ENCODE measurements around the gene RAPSN.

DNA sequence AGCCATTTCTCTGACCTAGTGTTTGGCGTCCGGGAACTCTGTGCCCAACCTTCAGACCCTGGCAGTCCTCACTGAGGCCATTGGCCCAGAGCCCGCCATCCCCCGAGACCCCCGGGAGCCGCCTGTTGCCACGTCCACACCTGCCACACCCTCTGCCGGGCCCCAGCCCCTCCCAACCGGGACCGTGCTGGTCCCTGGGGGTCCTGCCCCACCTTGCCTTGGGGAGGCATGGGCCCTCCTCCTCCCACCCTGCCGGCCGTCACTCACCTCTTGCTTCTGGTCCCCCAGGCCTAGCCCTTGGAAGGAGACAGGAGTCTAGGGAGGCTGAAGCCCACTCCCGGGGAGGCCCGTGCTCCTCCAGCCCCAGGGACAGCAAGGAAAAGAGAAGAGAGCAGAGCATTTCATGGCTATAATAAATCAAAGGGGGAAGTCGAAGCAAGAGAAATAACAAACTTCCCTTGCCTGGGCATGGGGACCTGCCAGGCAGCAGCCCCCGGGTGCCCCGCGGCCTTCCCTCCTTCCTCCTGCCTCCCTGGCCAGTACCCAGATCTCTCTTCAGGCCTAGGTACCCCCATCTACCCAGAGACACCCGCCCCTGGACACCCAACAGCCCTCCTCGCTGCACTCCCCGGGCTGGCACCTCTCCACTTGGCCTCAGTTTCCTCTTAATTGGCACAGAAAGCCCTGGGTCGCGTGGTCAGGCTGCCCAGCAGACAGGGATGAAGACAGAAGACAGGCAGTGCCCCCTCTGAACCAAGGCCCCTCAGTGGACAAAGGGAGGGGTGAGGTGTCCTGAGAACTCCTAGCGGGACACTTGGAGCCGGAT is 53.5 kb downstream of the RAPSN start:
- TF ChIP-seq, protein P1, sequence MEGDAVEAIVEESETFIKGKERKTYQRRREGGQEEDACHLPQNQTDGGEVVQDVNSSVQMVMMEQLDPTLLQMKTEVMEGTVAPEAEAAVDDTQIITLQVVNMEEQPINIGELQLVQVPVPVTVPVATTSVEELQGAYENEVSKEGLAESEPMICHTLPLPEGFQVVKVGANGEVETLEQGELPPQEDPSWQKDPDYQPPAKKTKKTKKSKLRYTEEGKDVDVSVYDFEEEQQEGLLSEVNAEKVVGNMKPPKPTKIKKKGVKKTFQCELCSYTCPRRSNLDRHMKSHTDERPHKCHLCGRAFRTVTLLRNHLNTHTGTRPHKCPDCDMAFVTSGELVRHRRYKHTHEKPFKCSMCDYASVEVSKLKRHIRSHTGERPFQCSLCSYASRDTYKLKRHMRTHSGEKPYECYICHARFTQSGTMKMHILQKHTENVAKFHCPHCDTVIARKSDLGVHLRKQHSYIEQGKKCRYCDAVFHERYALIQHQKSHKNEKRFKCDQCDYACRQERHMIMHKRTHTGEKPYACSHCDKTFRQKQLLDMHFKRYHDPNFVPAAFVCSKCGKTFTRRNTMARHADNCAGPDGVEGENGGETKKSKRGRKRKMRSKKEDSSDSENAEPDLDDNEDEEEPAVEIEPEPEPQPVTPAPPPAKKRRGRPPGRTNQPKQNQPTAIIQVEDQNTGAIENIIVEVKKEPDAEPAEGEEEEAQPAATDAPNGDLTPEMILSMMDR (conservative IDR thresholded peaks at IDR 0.05; ENCODE audit: low read length): no peak
- no peak for TF ChIP-seq EZH2phosphoT487 (IDR thresholded peaks at IDR 0.05; ENCODE audit: borderline replicate concordance, low read depth, low read length)
